Loucy (cell line): ENCODE measurements around the gene CRLF3.
"Not testable (repeated sequence)": the region's sequence is repeated elsewhere in the genome, so short reads cannot be mapped to it uniquely, and the experiment has no call there.

ENCODE experiments used
- H2AFZ ChIP-seq: fragments of 200-600 bp; sonication (generic); 2 replicates; pipeline ENCODE4 v1.6.0; 2016; ENCODE audit warnings: antibody characterized with exemption, mild to moderate bottlenecking, low read length, moderate library complexity
- H3F3A ChIP-seq: fragments of 200-600 bp; 2 replicates; pipeline ENCODE4 v1.6.0; 2016; ENCODE audit warnings: antibody characterized with exemption, low read depth, mild to moderate bottlenecking
- H3K27me3 ChIP-seq: fragments of 200-600 bp; sonication (generic); 2 replicates; pipeline ENCODE4 v1.6.1; 2014; ENCODE audit warnings: low read length, mild to moderate bottlenecking; ENCODE audit not compliant: insufficient read depth, poor library complexity, severe bottlenecking
- H3K36me3 ChIP-seq: fragments of 200-600 bp; sonication (generic); 2 replicates; pipeline ENCODE4 v1.6.1; 2016; ENCODE audit warnings: low read length; ENCODE audit not compliant: insufficient read depth
- H3K4me1 ChIP-seq: fragments of 200-600 bp; sonication (generic); 2 replicates; pipeline ENCODE4 v1.5.1; 2014; ENCODE audit warnings: low read length, mild to moderate bottlenecking; ENCODE audit not compliant: insufficient read depth, poor library complexity, severe bottlenecking
- H3K4me2 ChIP-seq: fragments of 200-600 bp; sonication (generic); 2 replicates; pipeline ENCODE4 v1.6.0; 2014; ENCODE audit warnings: antibody characterized with exemption, low read length, low read depth, mild to moderate bottlenecking; ENCODE audit not compliant: poor library complexity, severe bottlenecking
- H3K4me3 ChIP-seq: fragments of 200-600 bp; sonication (generic); 2 replicates; pipeline ENCODE4 v1.5.1; 2014; ENCODE audit warnings: low read length, mild to moderate bottlenecking, mixed read lengths; ENCODE audit not compliant: poor library complexity, severe bottlenecking
- H3K79me2 ChIP-seq: fragments of 200-600 bp; sonication (generic); 2 replicates; pipeline ENCODE4 v1.6.1; 2014; ENCODE audit warnings: low read length; ENCODE audit not compliant: insufficient read depth
- H3K9ac ChIP-seq: fragments of 200-600 bp; sonication (generic); 2 replicates; pipeline ENCODE4 v1.6.0; 2014; ENCODE audit warnings: mild to moderate bottlenecking, low read depth, low read length, moderate library complexity; ENCODE audit not compliant: poor library complexity, severe bottlenecking
- H3K9me2 ChIP-seq: fragments of 200-600 bp; sonication (generic); replicated peaks from 2 replicates; pipeline ENCODE4 v1.6.1; 2016; ENCODE audit warnings: low read depth, low read length, mixed read lengths
- H3K9me3 ChIP-seq: fragments of 200-600 bp; sonication (generic); 2 replicates; pipeline ENCODE4 v1.6.1; 2014; ENCODE audit warnings: mild to moderate bottlenecking, antibody characterized with exemption, low read length, low read depth; ENCODE audit not compliant: insufficient read depth
- H4K20me1 ChIP-seq: fragments of 200-600 bp; sonication (generic); 2 replicates; pipeline ENCODE4 v1.6.0; 2014; ENCODE audit warnings: antibody characterized with exemption, low read length, mild to moderate bottlenecking; ENCODE audit not compliant: insufficient read depth, poor library complexity, severe bottlenecking

The CRLF3 gene

DNA sequence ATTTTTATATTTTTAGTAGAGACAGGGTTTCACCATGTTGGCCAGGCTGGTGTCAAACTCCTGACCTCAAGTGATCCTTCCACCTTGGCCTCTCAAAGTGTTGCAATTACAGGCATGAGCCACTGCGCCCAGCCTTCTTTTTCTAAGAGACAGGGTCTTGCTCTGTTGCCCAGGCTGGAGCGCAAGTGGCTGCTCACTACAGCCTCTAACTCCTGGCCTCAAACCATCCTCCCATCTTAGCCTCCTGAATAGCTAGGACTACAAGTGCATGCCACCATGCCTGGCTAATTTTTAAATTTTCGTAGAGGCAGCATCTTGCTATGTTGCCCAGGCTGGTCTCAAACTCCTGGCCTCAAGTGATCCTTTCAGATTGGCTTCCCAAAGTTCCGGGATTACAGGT is 76.9 kb downstream of the CRLF3 start:
- H3K9me3 ChIP-seq, H3K4me1 ChIP-seq, H3K79me2 ChIP-seq, H4K20me1 ChIP-seq, H3K9ac ChIP-seq, H3F3A ChIP-seq, H3K9me2 ChIP-seq, H3K4me2 ChIP-seq, H3K4me3 ChIP-seq, H3K27me3 ChIP-seq, H2AFZ ChIP-seq: not testable (repeated sequence)
- peaks cover 40% of the 10 kb centered on the region; the same call in 1 of the 2 replicates for H3K36me3 ChIP-seq

DNA sequence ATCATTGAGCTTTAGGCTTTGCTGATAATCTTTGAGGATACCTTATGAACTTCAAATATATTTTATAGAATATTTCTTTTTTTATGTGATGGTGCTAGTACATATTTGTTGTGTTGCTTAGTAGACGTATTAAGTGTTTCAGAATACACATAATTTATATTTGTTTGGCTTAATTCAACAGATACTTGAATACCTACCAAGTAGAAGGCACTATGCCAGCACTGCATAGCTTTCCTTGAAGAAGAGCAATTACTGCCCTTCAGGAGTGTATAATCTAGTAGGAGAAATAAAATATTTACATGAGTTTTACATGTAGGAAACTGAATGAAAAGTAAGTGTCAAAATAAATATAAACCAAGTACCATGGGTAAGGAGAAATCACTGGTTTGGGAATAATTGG is 81.8 kb downstream of the CRLF3 start:
- H2AFZ ChIP-seq, H3K4me1 ChIP-seq, H3K9me2 ChIP-seq, H3K27me3 ChIP-seq, H3F3A ChIP-seq, H3K4me2 ChIP-seq, H3K9ac ChIP-seq, H3K4me3 ChIP-seq, H3K9me3 ChIP-seq: not testable (repeated sequence)
- Histone ChIP-seq H3K36me3 (peaks cover 26% of the 10 kb centered on the region; the same call in 1 of the 2 replicates), H4K20me1 (peaks cover 35% of the 10 kb centered on the region), H3K79me2 (peaks cover 49% of the 10 kb centered on the region)

- H3K9me2 ChIP-seq, H2AFZ ChIP-seq, H3K9me3 ChIP-seq, H3K36me3 ChIP-seq, H3K4me2 ChIP-seq, H3K9ac ChIP-seq, H3K27me3 ChIP-seq, H3F3A ChIP-seq, H3K4me3 ChIP-seq: not testable (repeated sequence)
- peaks cover 57% of the 10 kb centered on the region for H4K20me1 ChIP-seq
- H3K4me1 ChIP-seq = peaks cover 22% of the 10 kb centered on the region
- H3K79me2 ChIP-seq = peaks cover 91% of the 10 kb centered on the region
Measured at GRCh38 chr17:30736371-30736770, 88.1 kb downstream of the CRLF3 start.

DNA sequence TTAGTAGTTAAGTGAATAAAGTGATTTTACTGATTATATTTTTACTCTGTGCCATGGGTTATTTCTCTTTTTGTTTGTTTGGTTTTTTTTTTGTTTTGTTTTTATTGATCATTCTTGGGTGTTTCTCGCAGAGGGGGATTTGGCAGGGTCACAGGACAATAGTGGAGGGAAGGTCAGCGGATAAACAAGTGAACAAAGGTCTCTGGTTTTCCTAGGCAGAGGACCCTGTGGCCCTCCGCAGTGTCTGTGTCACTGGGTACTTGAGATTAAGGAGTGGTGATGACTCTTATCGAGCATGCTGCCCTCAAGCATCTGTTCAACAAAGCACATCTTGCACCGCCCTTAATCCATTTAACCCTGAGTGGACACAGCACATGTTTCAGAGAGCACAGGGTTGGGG is 88.8 kb downstream of the CRLF3 start:
- not testable (repeated sequence) for H3K27me3 ChIP-seq, H2AFZ ChIP-seq, H3K36me3 ChIP-seq, H3K9me2 ChIP-seq, H3K9me3 ChIP-seq, H3F3A ChIP-seq
- peaks cover 51% of the 10 kb centered on the region for H4K20me1 ChIP-seq
- H3K9ac ChIP-seq = peak overlapping the region; percentile 68
- H3K4me3 ChIP-seq = peak overlapping the region; percentile 70
- H3K79me2 ChIP-seq = peaks cover 87% of the 10 kb centered on the region
- H3K4me1 ChIP-seq = peaks cover 22% of the 10 kb centered on the region
- H3K4me2 ChIP-seq = peak overlapping the region; percentile 92

GRCh38 chr17:30735206-30735605 is 89.3 kb downstream of the CRLF3 start:
- Histone ChIP-seq H4K20me1 (peaks cover 47% of the 10 kb centered on the region), H3K79me2 (peaks cover 87% of the 10 kb centered on the region), H3K4me3 (peak overlapping the region; percentile 70), H3K9ac (peak overlapping the region; percentile 68), H3K4me1 (peaks cover 22% of the 10 kb centered on the region), H3K4me2 (peak overlapping the region; percentile 92)
- not testable (repeated sequence) for H3K9me2 ChIP-seq, H3K27me3 ChIP-seq, H3K9me3 ChIP-seq, H2AFZ ChIP-seq, H3K36me3 ChIP-seq, H3F3A ChIP-seq

- Histone ChIP-seq H3K4me3 (peak overlapping the region; percentile 70), H3K79me2 (peaks cover 84% of the 10 kb centered on the region), H3K4me2 (peak overlapping the region; percentile 92), H3K4me1 (peaks cover 22% of the 10 kb centered on the region), H3K9ac (peak overlapping the region; percentile 68), H4K20me1 (peaks cover 41% of the 10 kb centered on the region)
- not testable (repeated sequence) for H3K9me2 ChIP-seq, H3K27me3 ChIP-seq, H3K9me3 ChIP-seq, H2AFZ ChIP-seq, H3F3A ChIP-seq, H3K36me3 ChIP-seq
Measured at GRCh38 chr17:30734153-30734552, 90.3 kb downstream of the CRLF3 start.
